HG02943 (cell line): Measurements from ENCODE around the gene CLCN5.

Source experiments
- ATAC-seq: cut with Tn5 transposase; IDR thresholded peaks from one replicate; pipeline ENCODE4 v1.9.1; 2021; ENCODE audit warnings: mild to moderate bottlenecking, low read depth, moderate library complexity; ENCODE audit not compliant: unreplicated experiment

CLCN5 gene

GRCh38 chrX:50125480-50125879 is 203.1 kb downstream of the CLCN5 start:
- no peak for ATAC-seq

DNA sequence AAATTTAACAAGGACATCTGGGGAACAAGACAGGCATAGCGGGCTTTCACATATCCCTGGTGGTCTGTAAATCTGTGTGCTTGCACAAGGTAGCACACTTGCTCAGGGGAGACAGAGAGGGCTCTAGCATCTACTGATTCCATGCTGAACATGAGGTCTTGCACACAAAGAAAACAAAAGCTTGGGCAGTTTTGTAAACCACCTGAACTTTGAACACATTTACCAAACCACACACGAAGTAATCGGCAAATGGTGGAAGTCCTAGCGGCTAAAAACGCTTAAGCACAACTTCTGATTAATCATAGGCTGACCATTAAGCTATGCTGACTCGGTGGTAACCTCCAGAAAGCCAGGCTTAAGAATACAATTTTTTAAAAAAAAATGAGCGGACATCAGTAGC is 225.6 kb downstream of the CLCN5 start:
- no peak for ATAC-seq
